ENCODE results near the gene CSNK2A1. TPM values are rescaled to one million over a fixed set of nuclear protein-coding genes. Genes with fewer than 3 reads are reported as not detected.

CSNK2A1 gene
- total RNA-seq (2021): 225 and 229 TPM in 2 replicates
- long read RNA-seq, full-length matches to known transcripts: 535 of 604 reads
- long read RNA-seq, partial matches to known transcripts: 17 of 604 reads
- long read RNA-seq, other reads (novel, unspliced or antisense): 52 of 604 reads

- Histone ChIP-seq H2BK5ac (ENCODE audit: insufficient read length, low read length) (peak within 1 kb of the TSS; percentile 96), H3K9me3 (ENCODE audit: control insufficient read depth, low read depth, low read length) (no peaks in the 10 kb centered on the region), H3K27me3 (ENCODE audit: insufficient read depth, low read length) (no peaks in the 10 kb centered on the region), H3K23me2 (ENCODE audit: insufficient read length, low read depth, low read length, poor library complexity, severe bottlenecking) (peaks cover 5% of the 10 kb centered on the region), H3K9ac (ENCODE audit: extremely low read depth, insufficient read length, low read length) (peak within 1 kb of the TSS; percentile 99), H3K4ac (ENCODE audit: low read depth, low read length) (peak within 1 kb of the TSS; percentile 89; the same call in 1 of the 2 replicates), H2AK5ac (ENCODE audit: insufficient read length, low read length) (no peak within 1 kb of the TSS), H2BK15ac (ENCODE audit: low read depth, low read length) (peak within 1 kb of the TSS; percentile 99; the same call in 1 of the 2 replicates), H2BK12ac (ENCODE audit: insufficient read length, low read depth, low read length) (peak within 1 kb of the TSS; percentile 97), H3K4me2 (ENCODE audit: insufficient read depth, insufficient read length, low read length) (peak within 1 kb of the TSS; percentile 85), H2BK120ac (ENCODE audit: low read depth, low read length, poor library complexity, severe bottlenecking) (peak within 1 kb of the TSS; percentile 93), H3K79me2 (ENCODE audit: insufficient read depth, low read length) (peaks cover 44% of the 10 kb centered on the region), H3K14ac (ENCODE audit: insufficient read depth, low read length) (peak within 1 kb of the TSS; percentile 99), H2AFZ (ENCODE audit: low read length) (peak within 1 kb of the TSS; percentile 99), H3K23ac (ENCODE audit: insufficient read length, low read depth, low read length) (no peak within 1 kb of the TSS), H3K4me1 (ENCODE audit: insufficient read depth, low read length) (0 out of 2 replicates have a peak, but pooled peaks cover 3% of the 10 kb centered on the region), H3T11ph (ENCODE audit: low read length) (peak within 1 kb of the TSS; percentile 98), H4K20me1 (ENCODE audit: control insufficient read depth, insufficient read depth, insufficient read length) (no peaks in the 10 kb centered on the region), H4K8ac (replicated peaks; ENCODE audit: insufficient read length, low read depth, low read length) (peak within 1 kb of the TSS; percentile 89), H3K27ac (ENCODE audit: insufficient read length, low read depth, low read length) (peak within 1 kb of the TSS; percentile 90), H3K79me1 (ENCODE audit: insufficient read depth, low read depth, low read length, poor library complexity, severe bottlenecking) (no peaks in the 10 kb centered on the region), H3K56ac (ENCODE audit: insufficient read length, low read depth, low read length) (peak within 1 kb of the TSS; percentile 53), H3K18ac (ENCODE audit: insufficient read length, low read depth, low read length) (peak within 1 kb of the TSS; percentile 99), H4K5ac (ENCODE audit: insufficient read length, low read depth, low read length) (peak within 1 kb of the TSS; percentile 97), H4K91ac (ENCODE audit: insufficient read length, low read depth, low read length) (peak within 1 kb of the TSS; percentile 97), H2BK20ac (ENCODE audit: low read depth, low read length, poor library complexity, severe bottlenecking) (no peak within 1 kb of the TSS)
- H3K27me3 Mint-ChIP-seq (ENCODE audit: low read depth): peaks cover 25% of the 10 kb centered on the region
- H3K9me3 Mint-ChIP-seq: peaks cover 0 to 5% of the 10 kb centered on the region in 2 experiments; a peak in 3 of 5 replicates
- peaks cover 39 to 47% of the 10 kb centered on the region in 2 experiments for H3K4me1 Mint-ChIP-seq
- peak within 1 kb of the TSS; percentile 90 to 96 for H3K4me3 Mint-ChIP-seq
- TF ChIP-seq, protein P1, sequence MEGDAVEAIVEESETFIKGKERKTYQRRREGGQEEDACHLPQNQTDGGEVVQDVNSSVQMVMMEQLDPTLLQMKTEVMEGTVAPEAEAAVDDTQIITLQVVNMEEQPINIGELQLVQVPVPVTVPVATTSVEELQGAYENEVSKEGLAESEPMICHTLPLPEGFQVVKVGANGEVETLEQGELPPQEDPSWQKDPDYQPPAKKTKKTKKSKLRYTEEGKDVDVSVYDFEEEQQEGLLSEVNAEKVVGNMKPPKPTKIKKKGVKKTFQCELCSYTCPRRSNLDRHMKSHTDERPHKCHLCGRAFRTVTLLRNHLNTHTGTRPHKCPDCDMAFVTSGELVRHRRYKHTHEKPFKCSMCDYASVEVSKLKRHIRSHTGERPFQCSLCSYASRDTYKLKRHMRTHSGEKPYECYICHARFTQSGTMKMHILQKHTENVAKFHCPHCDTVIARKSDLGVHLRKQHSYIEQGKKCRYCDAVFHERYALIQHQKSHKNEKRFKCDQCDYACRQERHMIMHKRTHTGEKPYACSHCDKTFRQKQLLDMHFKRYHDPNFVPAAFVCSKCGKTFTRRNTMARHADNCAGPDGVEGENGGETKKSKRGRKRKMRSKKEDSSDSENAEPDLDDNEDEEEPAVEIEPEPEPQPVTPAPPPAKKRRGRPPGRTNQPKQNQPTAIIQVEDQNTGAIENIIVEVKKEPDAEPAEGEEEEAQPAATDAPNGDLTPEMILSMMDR (conservative IDR thresholded peaks at IDR 0.05): no peak
- H3K27ac Mint-ChIP-seq: peak within 1 kb of the TSS; percentile 98 to 100 (median 99)
- no CpG with 5 or more reads among the region's 44 CpGs for WGBS (ENCODE audit: extremely low coverage, insufficient read length, low lambda C conversion rate)
- DNase-seq: peak; percentile 96
- peaks cover 15 to 29% (median 20%) of the 10 kb centered on the region in 3 experiments for H3K36me3 Mint-ChIP-seq (ENCODE audit: insufficient read depth in 1 of 3, low read depth in 3 of 3)
Observed at GRCh38 chr20:543369-544152, at the start of gene CSNK2A1. Gene CSNK2A1, minus strand, starts transcription at chr20:543790. Its CDS starts 35,239 bp downstream, at chr20:508551.
